ENCODE results near the gene OMG. TPM values are rescaled to one million over a fixed set of nuclear protein-coding genes. Genes with fewer than 3 reads are reported as not detected.

The OMG gene
- total RNA-seq, 2 donors from 2014 or later: not detected

DNA sequence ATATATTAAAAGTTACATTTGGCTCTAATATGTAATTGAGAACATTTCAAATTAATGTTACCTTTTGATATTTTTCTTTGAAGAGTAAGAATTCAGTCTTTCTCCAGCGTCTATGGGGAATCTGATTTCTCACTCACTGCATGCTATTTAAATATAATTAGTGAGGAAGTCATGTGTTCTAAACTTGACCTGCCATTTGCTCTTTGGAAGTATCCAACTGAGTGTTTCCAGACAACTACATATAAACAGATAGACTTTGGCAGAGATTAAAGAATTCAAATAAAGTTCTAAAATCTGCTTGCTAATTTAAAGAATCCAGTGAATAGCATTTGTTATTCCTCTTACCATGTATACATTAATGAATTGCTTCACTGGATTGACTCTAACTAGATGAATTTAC lies 23.5 kb downstream of the OMG start:
- DNase-seq (ENCODE audit: low spot score) (no peak), ATAC-seq (ENCODE audit: insufficient number of reproducible peaks, low FRiP score, low read depth) (no peak)
- Histone ChIP-seq H3K4me1 (ENCODE audit: control insufficient read depth in 1 of 2, low read depth in 2 of 2) (peaks cover 17 to 20% of the 10 kb centered on the region in 2 donors), H3K4me3 (no peak overlapping the region), H3K36me3 (no peaks in the 10 kb centered on the region), H3K27me3 (replicated peaks; ENCODE audit: insufficient read depth) (no peaks in the 10 kb centered on the region), H3K27ac (no peak overlapping the region), H3K9me3 (no peaks in the 10 kb centered on the region)
- TF ChIP-seq, protein P1, sequence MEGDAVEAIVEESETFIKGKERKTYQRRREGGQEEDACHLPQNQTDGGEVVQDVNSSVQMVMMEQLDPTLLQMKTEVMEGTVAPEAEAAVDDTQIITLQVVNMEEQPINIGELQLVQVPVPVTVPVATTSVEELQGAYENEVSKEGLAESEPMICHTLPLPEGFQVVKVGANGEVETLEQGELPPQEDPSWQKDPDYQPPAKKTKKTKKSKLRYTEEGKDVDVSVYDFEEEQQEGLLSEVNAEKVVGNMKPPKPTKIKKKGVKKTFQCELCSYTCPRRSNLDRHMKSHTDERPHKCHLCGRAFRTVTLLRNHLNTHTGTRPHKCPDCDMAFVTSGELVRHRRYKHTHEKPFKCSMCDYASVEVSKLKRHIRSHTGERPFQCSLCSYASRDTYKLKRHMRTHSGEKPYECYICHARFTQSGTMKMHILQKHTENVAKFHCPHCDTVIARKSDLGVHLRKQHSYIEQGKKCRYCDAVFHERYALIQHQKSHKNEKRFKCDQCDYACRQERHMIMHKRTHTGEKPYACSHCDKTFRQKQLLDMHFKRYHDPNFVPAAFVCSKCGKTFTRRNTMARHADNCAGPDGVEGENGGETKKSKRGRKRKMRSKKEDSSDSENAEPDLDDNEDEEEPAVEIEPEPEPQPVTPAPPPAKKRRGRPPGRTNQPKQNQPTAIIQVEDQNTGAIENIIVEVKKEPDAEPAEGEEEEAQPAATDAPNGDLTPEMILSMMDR (IDR thresholded peaks at IDR 0.05): no peak

- ATAC-seq (ENCODE audit: insufficient number of reproducible peaks, low FRiP score, low read depth) (no peak), DNase-seq (ENCODE audit: low spot score) (no peak)
- H3K27ac ChIP-seq: no peak overlapping the region
- H3K4me3 ChIP-seq: no peak overlapping the region
- H3K9me3 ChIP-seq: no peaks in the 10 kb centered on the region
- H3K4me1 ChIP-seq (ENCODE audit: control insufficient read depth in 1 of 2, low read depth in 2 of 2): peaks cover 24 to 27% of the 10 kb centered on the region in 2 donors
- H3K36me3 ChIP-seq: no peaks in the 10 kb centered on the region
- H3K27me3 ChIP-seq (replicated peaks; ENCODE audit: insufficient read depth): no peaks in the 10 kb centered on the region
- TF ChIP-seq, protein P1 (IDR thresholded peaks at IDR 0.05): no peak
Measured at GRCh38 chr17:31272803-31273202, 24.2 kb downstream of the OMG start.

DNA sequence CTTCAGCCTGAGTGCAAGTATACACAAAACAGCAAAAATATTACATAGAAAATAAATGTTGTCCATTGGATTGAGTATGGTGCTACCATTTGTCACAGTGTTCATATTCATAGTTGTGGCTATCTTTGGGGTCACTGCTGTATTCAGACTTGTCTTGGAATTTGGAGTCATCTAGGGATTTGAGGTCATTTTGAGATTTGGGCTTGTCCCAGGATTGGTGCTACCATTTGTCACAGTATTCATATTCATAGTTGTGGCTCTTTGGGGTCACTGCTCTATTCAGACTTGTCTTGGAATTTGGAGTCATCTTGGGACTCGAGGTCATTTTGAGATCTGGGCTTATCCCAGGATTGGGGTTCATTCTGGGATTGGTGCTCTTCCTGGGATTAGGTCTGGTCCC lies 24.8 kb downstream of the OMG start:
- ATAC-seq (ENCODE audit: insufficient number of reproducible peaks, low FRiP score, low read depth): no peak
- TF ChIP-seq, protein P1 (IDR thresholded peaks at IDR 0.05): no peak
- Histone ChIP-seq H3K9me3 (no peaks in the 10 kb centered on the region), H3K27ac (no peak overlapping the region), H3K27me3 (replicated peaks; ENCODE audit: insufficient read depth) (no peaks in the 10 kb centered on the region), H3K4me3 (no peak overlapping the region), H3K36me3 (no peaks in the 10 kb centered on the region), H3K4me1 (ENCODE audit: control insufficient read depth in 1 of 2, low read depth in 2 of 2) (peaks cover 24 to 28% of the 10 kb centered on the region in 2 donors)
- DNase-seq (ENCODE audit: low spot score): no peak

DNA sequence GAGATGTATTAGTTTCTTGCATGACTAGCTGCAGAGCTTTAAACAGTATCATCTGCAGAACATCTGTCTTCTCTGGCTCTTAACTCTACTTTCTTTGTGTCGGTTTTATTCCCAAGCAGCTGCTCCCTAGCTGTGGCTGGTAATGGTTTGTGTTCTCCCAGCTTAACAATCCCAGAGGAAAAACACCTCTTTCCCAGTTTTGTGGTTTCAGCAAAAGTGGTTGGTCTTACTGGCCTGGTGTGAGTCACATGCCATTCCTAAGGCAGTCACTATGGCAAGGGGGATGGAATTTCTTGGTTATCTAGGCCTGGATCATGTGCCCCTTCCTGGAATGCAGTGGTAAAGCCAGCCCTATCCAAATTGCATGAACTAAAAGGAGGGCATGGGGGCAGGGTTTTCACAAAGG lies 27.5 kb downstream of the OMG start:
- DNase-seq (ENCODE audit: low spot score): no peak
- peaks cover 18 to 28% of the 10 kb centered on the region in 2 donors for H3K4me1 ChIP-seq (ENCODE audit: control insufficient read depth in 1 of 2, low read depth in 2 of 2)
- TF ChIP-seq, protein P1 (IDR thresholded peaks at IDR 0.05): no peak
- H3K4me3 ChIP-seq: no peak overlapping the region
- no peaks in the 10 kb centered on the region for H3K36me3 ChIP-seq
- H3K27me3 ChIP-seq (replicated peaks; ENCODE audit: insufficient read depth): no peaks in the 10 kb centered on the region
- peak; percentile 82 for ATAC-seq (ENCODE audit: insufficient number of reproducible peaks, low FRiP score, low read depth)
- H3K27ac ChIP-seq: peak overlapping the region in 1 of 2 donors; percentile 30
- H3K9me3 ChIP-seq: no peaks in the 10 kb centered on the region

DNA sequence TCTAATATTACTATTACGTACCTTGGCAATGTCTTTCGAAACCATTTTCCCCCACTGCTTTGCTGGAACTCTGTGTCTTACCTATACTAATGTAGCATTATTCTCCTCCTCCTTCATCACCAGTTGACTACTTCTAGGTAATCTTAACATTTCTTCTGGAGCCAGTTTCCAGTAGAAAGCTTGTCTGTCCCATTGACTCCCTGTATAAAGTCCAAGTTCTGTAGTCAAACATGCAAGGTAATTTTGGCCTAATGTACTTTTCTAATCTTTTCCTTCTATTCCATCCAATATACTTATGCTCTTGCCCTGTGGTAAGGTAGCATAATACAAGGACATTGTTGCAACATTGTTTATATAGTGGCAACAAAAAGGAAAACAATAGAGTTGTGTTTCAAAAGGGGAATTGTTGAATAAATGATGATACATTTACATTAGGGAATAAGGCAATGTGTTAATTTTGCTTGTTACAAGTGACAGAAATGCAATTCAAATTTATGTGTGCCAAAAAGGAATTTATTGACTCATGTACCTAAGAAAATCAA lies 27.9 kb downstream of the OMG start:
- Histone ChIP-seq H3K27ac (peak overlapping the region in 1 of 2 donors; percentile 30), H3K27me3 (replicated peaks; ENCODE audit: insufficient read depth) (no peaks in the 10 kb centered on the region), H3K4me1 (ENCODE audit: control insufficient read depth in 1 of 2, low read depth in 2 of 2) (peaks cover 18 to 28% of the 10 kb centered on the region in 2 donors), H3K4me3 (no peak overlapping the region), H3K36me3 (no peaks in the 10 kb centered on the region), H3K9me3 (no peaks in the 10 kb centered on the region)
- ATAC-seq (ENCODE audit: insufficient number of reproducible peaks, low FRiP score, low read depth): no peak
- TF ChIP-seq, protein P1 (IDR thresholded peaks at IDR 0.05): no peak
- no peak for DNase-seq (ENCODE audit: low spot score)
